H1 (cell line): ENCODE measurements around the gene KLHL41. TPM values are rescaled to one million over a fixed set of nuclear protein-coding genes. Genes with fewer than 3 reads are reported as not detected.

ENCODE experiments used
- CTCF ChIA-PET: fragments of 300-600 bp; sonication (Branson Sonifier 250); formaldehyde crosslinking; loops from one replicate; lab custom pipeline; 2021; ENCODE audit not compliant: partially characterized antibody; lab: Charles Lee
- POLR2A ChIA-PET: fragments of 300-600 bp; sonication (Branson Sonifier 250); formaldehyde crosslinking; loops from one replicate; lab custom pipeline; 2021; ENCODE audit warnings: inconsistent platforms; ENCODE audit not compliant: partially characterized antibody; lab: Charles Lee
- DNase-seq, 2 experiments: peaks; one replicate each; pipeline versions ENCODE4 v3.0.0 to v3.0.0-alpha.2; 2010 to 2022; ENCODE audit warnings: low spot score in 2 of 2, low read depth in 1 of 2, mixed read lengths in 1 of 2
- FAIRE-seq: peaks from 2 replicates; lab custom pipeline; 2011; peaks lifted over from hg19 to GRCh38; lab: Jason Lieb, UNC
- H2AFZ ChIP-seq: 2 replicates; pipeline ENCODE4 v1.8.1; 2012; ENCODE audit warnings: low read length, inconsistent platforms
- H2AK5ac ChIP-seq: 2 replicates; pipeline ENCODE4 v1.6.1; 2013; ENCODE audit warnings: low read depth, low read length
- H2BK120ac ChIP-seq: replicated peaks from 2 replicates; pipeline ENCODE3; 2013; ENCODE audit warnings: low read depth, low read length, inconsistent platforms
- H2BK12ac ChIP-seq: 2 replicates; pipeline ENCODE4 v1.6.1; 2013; ENCODE audit warnings: low read depth, low read length
- H2BK15ac ChIP-seq: 2 replicates; pipeline ENCODE4 v1.6.1; 2013; ENCODE audit warnings: low read length
- H2BK20ac ChIP-seq: 2 replicates; pipeline ENCODE4 v1.6.1; 2013; ENCODE audit warnings: low read length
- H2BK5ac ChIP-seq: 2 replicates; pipeline ENCODE4 v1.6.1; 2013; ENCODE audit warnings: low read depth, low read length
- H3K14ac ChIP-seq: 2 replicates; pipeline ENCODE4 v1.6.1; 2013; ENCODE audit warnings: inconsistent platforms; ENCODE audit not compliant: insufficient read length
- H3K18ac ChIP-seq: 2 replicates; pipeline ENCODE4 v1.6.1; 2013; ENCODE audit warnings: low read length; ENCODE audit errors: extremely low read depth
- H3K23ac ChIP-seq: 2 replicates; pipeline ENCODE4 v1.6.1; 2013; ENCODE audit warnings: inconsistent platforms; ENCODE audit not compliant: insufficient read length
- H3K23me2 ChIP-seq: 2 replicates; pipeline ENCODE4 v1.6.1; 2013; ENCODE audit warnings: low read depth, low read length
- H3K27ac ChIP-seq: 2 replicates; pipeline ENCODE4 v1.6.1; 2011; ENCODE audit warnings: low read depth, low read length, inconsistent platforms
- H3K27me3 ChIP-seq, 4 experiments: replicated peaks in 1 of 4; 1 replicate in 1 of 4; 2 replicates in 3 of 4; pipeline versions ENCODE4 v1.6.1 to v1.8.1; 2011 to 2013; ENCODE audit warnings: low read length in 3 of 4, mild to moderate bottlenecking in 3 of 4, inconsistent platforms in 2 of 4, mixed read lengths in 2 of 4, moderate library complexity in 1 of 4; ENCODE audit not compliant: control insufficient read depth in 3 of 4, insufficient read depth in 3 of 4; ENCODE audit errors: extremely low read depth in 1 of 4
- H3K36me3 ChIP-seq, 4 experiments: 2 replicates each; pipeline versions ENCODE4 v1.6.1 to v1.8.1; 2011 to 2013; ENCODE audit warnings: mild to moderate bottlenecking in 4 of 4, low read length in 3 of 4, moderate library complexity in 2 of 4, control low read depth in 1 of 4, inconsistent platforms in 1 of 4; ENCODE audit not compliant: insufficient read depth in 4 of 4, control insufficient read depth in 2 of 4
- H3K4ac ChIP-seq: replicated peaks from 2 replicates; pipeline ENCODE3; 2013; ENCODE audit warnings: low read length, low read depth, mixed read lengths, inconsistent platforms; ENCODE audit not compliant: insufficient read length
- H3K4me1 ChIP-seq, 4 experiments: replicated peaks in 1 of 4; 1 replicate in 1 of 4; 2 replicates in 3 of 4; pipeline versions ENCODE4 v1.6.1 to v1.8.1; 2011 to 2013; ENCODE audit warnings: low read length in 3 of 4, inconsistent platforms in 2 of 4, mixed read lengths in 1 of 4; ENCODE audit not compliant: insufficient read depth in 4 of 4, control insufficient read depth in 3 of 4
- H3K4me2 ChIP-seq, 2 experiments: 2 replicates each; pipeline versions ENCODE4 v1.6.1 to v1.8.1; 2011 to 2013; ENCODE audit warnings: low read depth in 2 of 2, low read length in 2 of 2, control low read depth in 1 of 2, inconsistent platforms in 1 of 2, mild to moderate bottlenecking in 1 of 2; ENCODE audit not compliant: insufficient read depth in 1 of 2
- H3K4me3 ChIP-seq, 4 experiments: fragments of 200-600, 300-600 bp in 1 of 4; sonication (generic), shearing (Covaris generic), sonication (Bioruptor Twin) in 1 of 4; 2 replicates each; pipeline versions ENCODE4 v1.5.1 to v1.8.1; 2011 to 2016; ENCODE audit warnings: low read length in 4 of 4, low read depth in 3 of 4, control low read depth in 2 of 4, inconsistent platforms in 2 of 4, mild to moderate bottlenecking in 2 of 4, mixed read lengths in 1 of 4, moderate library complexity in 1 of 4; ENCODE audit not compliant: insufficient read depth in 2 of 4; ENCODE audit errors: extremely low read depth in 1 of 4
- H3K56ac ChIP-seq: replicated peaks from 2 replicates; pipeline ENCODE3; 2013; ENCODE audit warnings: low read depth, mild to moderate bottlenecking, mixed read lengths, low read length, inconsistent platforms; ENCODE audit not compliant: insufficient read length
- H3K79me1 ChIP-seq: 2 replicates; pipeline ENCODE4 v1.6.1; 2013; ENCODE audit warnings: low read depth, low read length, control low read depth
- H3K79me2 ChIP-seq, 2 experiments: 2 replicates each; pipeline versions ENCODE4 v1.6.1 to v1.8.1; 2012 to 2013; ENCODE audit warnings: low read length in 2 of 2, mild to moderate bottlenecking in 2 of 2, inconsistent platforms in 1 of 2; ENCODE audit not compliant: insufficient read depth in 2 of 2, control insufficient read depth in 1 of 2
- H3K9ac ChIP-seq, 4 experiments: replicated peaks in 1 of 4; 1 replicate in 1 of 4; 2 replicates in 3 of 4; pipeline versions ENCODE4 v1.6.1 to v1.8.1; 2011 to 2013; ENCODE audit warnings: low read depth in 3 of 4, low read length in 3 of 4, control low read depth in 2 of 4, mild to moderate bottlenecking in 2 of 4, moderate library complexity in 2 of 4, inconsistent platforms in 1 of 4; ENCODE audit errors: extremely low read depth in 1 of 4
- H3K9me3 ChIP-seq, 2 experiments: 2 replicates each; pipeline versions ENCODE4 v1.6.1 to v1.8.1; 2012 to 2013; ENCODE audit warnings: mild to moderate bottlenecking in 2 of 2, moderate library complexity in 2 of 2, control low read depth in 1 of 2, inconsistent platforms in 1 of 2, low read depth in 1 of 2, low read length in 1 of 2, mixed read lengths in 1 of 2; ENCODE audit not compliant: insufficient read depth in 2 of 2
- H4K20me1 ChIP-seq, 2 experiments: replicated peaks in 1 of 2; 2 replicates each; pipeline versions ENCODE3 to v1.8.1; 2011 to 2013; ENCODE audit warnings: inconsistent platforms in 2 of 2, low read length in 2 of 2, mild to moderate bottlenecking in 1 of 2; ENCODE audit not compliant: insufficient read depth in 2 of 2, control insufficient read depth in 1 of 2
- H4K5ac ChIP-seq: 2 replicates; pipeline ENCODE4 v1.6.1; 2013; ENCODE audit warnings: low read length, low read depth, mixed read lengths, inconsistent platforms; ENCODE audit not compliant: insufficient read length
- H4K8ac ChIP-seq: 2 replicates; pipeline ENCODE4 v1.8.0; 2013; ENCODE audit warnings: mild to moderate bottlenecking, moderate library complexity, low read length, inconsistent platforms; ENCODE audit not compliant: insufficient read depth; ENCODE audit errors: extremely low read depth
- H4K91ac ChIP-seq: replicated peaks from 2 replicates; pipeline ENCODE3; 2013; ENCODE audit warnings: low read length, mixed read lengths, inconsistent platforms; ENCODE audit not compliant: insufficient read length
- WGBS, 2 experiments: shearing (Covaris generic) in 1 of 2; methylation state at CpG; one replicate each; pipeline versions ENCODE4 v1.1.6 to v1.1.7; 2013 to 2015; ENCODE audit warnings: low lambda C conversion rate in 2 of 2, mixed read lengths in 2 of 2, inconsistent platforms in 1 of 2, low coverage in 1 of 2, missing lambda C conversion rate in 1 of 2; ENCODE audit not compliant: insufficient replicate concordance in 2 of 2, insufficient coverage in 1 of 2, insufficient read length in 1 of 2; ENCODE audit errors: extremely low coverage in 1 of 2, missing lambda C conversion rate in 1 of 2; 5-methylcytosine and 5-hydroxymethylcytosine counted together
- polyA plus RNA-seq, 7 experiments: library from polyadenylated mRNA; depleted of rRNA in 3 of 7; stranded (reverse) in 5 of 7; unstranded in 2 of 7; fragments of >200 nt in 5 of 7; fragments of 200-250 nt in 2 of 7; gene quantifications; 1 replicate in 5 of 7; 2 replicates in 1 of 7; 4 replicates in 1 of 7; pipeline versions ENCODE4 v1.2.1 to v1.2.3, GENCODE V29; 2011 to 2013; ENCODE audit warnings: missing spikeins in 2 of 7, mixed read lengths in 2 of 7
- total RNA-seq: library from RNA; stranded (reverse); fragmentation: NEBNext Ultra II Directional; extraction: Animal tissue kit (Norgen Biotek cat#: 25700); gene quantifications from 2 replicates; pipeline ENCODE4 v1.2.1, GENCODE V29; 2021
- TF ChIP-seq, protein P1 (sequence below): IDR thresholded peaks from 2 replicates; pipeline ENCODE4 v1.6.1; 2012; ENCODE audit warnings: inconsistent platforms

Gene KLHL41
- total and polyA plus RNA-seq, 2 of the 8 experiments (the other 6 are each of a cell fraction or from before 2014, with no cell fraction given), result not detected

DNA sequence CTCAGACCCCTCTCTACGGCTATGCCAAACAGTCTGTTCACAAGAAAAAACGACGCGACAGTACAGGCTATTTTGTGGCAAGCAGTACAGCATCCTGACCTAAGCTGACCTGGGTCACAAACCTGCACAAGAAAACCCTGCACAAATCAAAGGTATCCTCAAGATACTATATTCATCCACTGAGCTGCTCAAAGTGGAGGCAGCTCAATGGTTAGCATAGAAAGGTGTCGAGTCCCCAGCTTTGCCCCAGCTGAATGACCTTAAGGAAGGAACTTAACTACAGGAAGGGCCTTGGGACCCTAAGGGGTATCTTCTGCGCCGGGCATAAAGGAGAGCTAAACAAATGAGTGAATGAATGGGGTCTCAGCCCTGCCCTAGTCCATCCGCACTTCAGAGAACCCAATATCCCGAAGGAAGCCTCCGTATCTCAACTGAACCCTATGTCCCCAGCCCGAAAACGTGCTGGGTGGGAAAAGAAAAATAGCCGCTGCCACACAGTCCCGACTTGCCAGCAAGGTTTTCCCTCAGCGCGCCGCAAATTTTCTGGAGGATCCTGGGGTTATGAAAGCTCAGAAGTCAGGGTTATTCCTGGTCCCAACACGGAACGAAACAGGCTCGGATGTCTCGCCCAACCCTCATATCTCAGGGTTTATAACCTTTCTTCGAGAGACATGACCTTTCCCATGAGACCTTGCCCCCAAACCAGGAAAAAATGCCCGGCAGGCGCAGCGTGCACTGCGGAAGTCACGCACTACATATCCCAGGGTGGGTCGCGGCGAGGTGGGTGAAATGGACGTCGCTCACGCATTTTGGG is 63.9 kb downstream of the KLHL41 start, which contains the start of gene FASTKD1:
Gene FASTKD1, minus strand, starts transcription at position 706 of the 814 bp plus-strand sequence. CDS start 1,836 bp downstream, outside the sequence.
- H2BK20ac ChIP-seq, result no peak within 1 kb of the TSS
- H3K36me3 ChIP-seq, result peaks cover 0 to 5% (median 0%) of the 10 kb centered on the region in 4 experiments; a peak in 1 of 8 replicates
- H2BK15ac ChIP-seq, result no peak within 1 kb of the TSS
- H3K4me1 ChIP-seq, result no peaks in the 10 kb centered on the region
- H3K9me3 ChIP-seq, result peaks cover 0 to 5% of the 10 kb centered on the region in 2 experiments; a peak in 2 of 4 replicates
- H3K27ac ChIP-seq, result peak within 1 kb of the TSS; percentile 55
- H4K5ac ChIP-seq, result peak within 1 kb of the TSS; percentile 31
- H2BK5ac ChIP-seq, result 0 out of 2 replicates have a peak within 1 kb of the TSS, but pooled peaks have one; percentile 17
- peak within 1 kb of the TSS; percentile 72 to 86 (median 78) for H3K9ac ChIP-seq
- CTCF ChIA-PET, result interaction anchor here (0.7 kb wide), 1 partner anchor 10 kb away, joined by 4 read pairs; no protein-coding TSS in a partner anchor
- 1% methylated on average over 33 of the region's 33 CpGs; no CpG with 5 or more reads in 1 of the 2 experiments for WGBS, 2 experiments
- H4K8ac ChIP-seq, result no peak within 1 kb of the TSS
- H3K18ac ChIP-seq, result peak within 1 kb of the TSS; percentile 63
- peak within 1 kb of the TSS; percentile 85 to 90 (median 90) for H3K4me3 ChIP-seq
- DNase-seq, result peak; percentile 68 to 88
- H2BK12ac ChIP-seq, result 0 out of 2 replicates have a peak within 1 kb of the TSS, but pooled peaks have one; percentile 2
- H2AFZ ChIP-seq, result peak within 1 kb of the TSS; percentile 95
- no peak within 1 kb of the TSS for H3K23ac ChIP-seq
- H3K27me3 ChIP-seq, result no peaks in the 10 kb centered on the region
- no peaks in the 10 kb centered on the region for H3K79me1 ChIP-seq
- POLR2A ChIA-PET, result interaction anchor here (0.6 to 2.0 kb wide), 7 partner anchors 11 to 198 kb away, joined by 3 to 23 read pairs (median 4); partner anchors contain the start of gene PPIG
- H3K4me2 ChIP-seq, result peak within 1 kb of the TSS; percentile 65 to 86
- no peak within 1 kb of the TSS for H3K56ac ChIP-seq
- no peak within 1 kb of the TSS for H2AK5ac ChIP-seq
- H3K4ac ChIP-seq, result no peak within 1 kb of the TSS
- H2BK120ac ChIP-seq, result no peak within 1 kb of the TSS
- H4K20me1 ChIP-seq, result peaks cover 0 to 5% of the 10 kb centered on the region in 2 experiments
- H4K91ac ChIP-seq, result peak within 1 kb of the TSS; percentile 12
- H3K79me2 ChIP-seq, result peaks cover 0 to 39% of the 10 kb centered on the region in 2 experiments; a peak in 3 of 4 replicates
- peak; percentile 88 for FAIRE-seq
- H3K14ac ChIP-seq, result no peak within 1 kb of the TSS
- H3K23me2 ChIP-seq, result 0 out of 2 replicates have a peak, but pooled peaks cover 3% of the 10 kb centered on the region
- TF ChIP-seq, protein P1, sequence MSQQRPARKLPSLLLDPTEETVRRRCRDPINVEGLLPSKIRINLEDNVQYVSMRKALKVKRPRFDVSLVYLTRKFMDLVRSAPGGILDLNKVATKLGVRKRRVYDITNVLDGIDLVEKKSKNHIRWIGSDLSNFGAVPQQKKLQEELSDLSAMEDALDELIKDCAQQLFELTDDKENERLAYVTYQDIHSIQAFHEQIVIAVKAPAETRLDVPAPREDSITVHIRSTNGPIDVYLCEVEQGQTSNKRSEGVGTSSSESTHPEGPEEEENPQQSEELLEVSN, result peak; percentile 67; the same call in 1 of the 2 replicates
